Muscle layer of colon (tissue), 2 donors: ENCODE results near the gene DACT2.

ENCODE experiments used
- H3K27ac ChIP-seq: one replicate; pipeline ENCODE4 v1.7.0; 2013; ENCODE audit warnings: low read depth, mild to moderate bottlenecking, low read length, moderate library complexity
- H3K27me3 ChIP-seq, 2 donors: one replicate each; pipeline ENCODE4 v1.7.0; 2013; ENCODE audit warnings: low read length in 2 of 2, mild to moderate bottlenecking in 2 of 2; ENCODE audit not compliant: insufficient read depth in 2 of 2, control insufficient read depth in 1 of 2
- H3K36me3 ChIP-seq: one replicate; pipeline ENCODE4 v1.7.0; 2013; ENCODE audit warnings: mild to moderate bottlenecking, low read length; ENCODE audit not compliant: insufficient read depth
- H3K4me1 ChIP-seq: one replicate; pipeline ENCODE4 v1.7.0; 2013; ENCODE audit warnings: mild to moderate bottlenecking, low read length; ENCODE audit not compliant: insufficient read depth
- H3K4me3 ChIP-seq, 2 donors: one replicate each; pipeline ENCODE4 v1.7.0; 2013; ENCODE audit warnings: low read length in 2 of 2, low read depth in 1 of 2, mild to moderate bottlenecking in 1 of 2, moderate library complexity in 1 of 2
- H3K9ac ChIP-seq: one replicate; pipeline ENCODE4 v1.7.0; 2013; ENCODE audit warnings: low read length
- H3K9me3 ChIP-seq: one replicate; pipeline ENCODE4 v1.7.0; 2013; ENCODE audit warnings: mild to moderate bottlenecking, low read length
- donor health status: abdominal sarcoma.
- donor health status: Adenocarcinoma of cecum.

DACT2 gene

DNA sequence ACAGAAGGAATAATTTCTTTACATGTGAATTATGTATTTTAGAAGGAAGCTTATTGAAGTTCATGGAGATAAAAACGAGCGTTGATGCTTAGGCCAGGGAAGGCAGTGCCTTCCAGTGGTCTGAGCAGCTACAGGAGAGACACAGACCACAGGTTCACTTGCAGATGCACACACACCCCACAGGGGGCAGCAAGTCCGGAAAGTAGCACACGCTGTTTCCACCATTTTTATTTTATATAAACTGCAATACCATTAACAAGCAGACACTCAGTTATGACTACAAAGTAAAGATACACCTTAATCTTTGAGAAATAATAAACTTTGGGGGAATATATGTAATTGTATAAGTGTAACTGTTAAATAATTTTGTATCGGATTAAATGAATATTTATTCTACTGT is 13.5 kb upstream of the DACT2 start:
- H3K27ac ChIP-seq = no peak overlapping the region
- no peak overlapping the region for H3K4me3 ChIP-seq

DNA sequence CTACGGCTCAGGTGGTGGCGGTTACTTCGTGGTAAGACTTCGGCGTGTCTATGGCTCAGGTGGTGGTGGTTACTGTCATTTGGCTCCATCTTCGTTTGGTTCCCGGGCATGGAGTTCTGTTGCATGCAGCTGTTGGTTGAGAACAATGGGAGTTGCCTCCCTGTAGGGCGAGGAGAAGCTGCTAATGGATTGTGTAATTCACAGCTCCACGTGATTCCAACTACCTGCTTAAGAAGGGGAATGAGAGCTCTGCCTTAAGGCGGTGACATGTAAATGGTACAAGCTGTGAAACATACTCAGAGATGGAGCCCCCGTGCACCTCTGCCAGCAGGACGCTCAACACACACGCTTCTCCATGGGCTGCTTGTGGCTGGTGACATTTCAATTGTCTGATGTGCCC is 12.4 kb upstream of the DACT2 start:
- H3K27ac ChIP-seq = no peak overlapping the region
- H3K4me3 ChIP-seq = no peak overlapping the region
- H3K9me3 ChIP-seq = no peaks in the 10 kb centered on the region
- H3K4me1 ChIP-seq = no peaks in the 10 kb centered on the region
- H3K27me3 ChIP-seq = no peaks in the 10 kb centered on the region
- H3K9ac ChIP-seq = no peak overlapping the region
- H3K36me3 ChIP-seq = no peaks in the 10 kb centered on the region

More for the DNA sequence above, 13.5 kb upstream of the DACT2 start:
- H3K9ac ChIP-seq = no peak overlapping the region
- H3K36me3 ChIP-seq = no peaks in the 10 kb centered on the region
- H3K27me3 ChIP-seq = no peaks in the 10 kb centered on the region
- H3K4me1 ChIP-seq = no peaks in the 10 kb centered on the region
- no peaks in the 10 kb centered on the region for H3K9me3 ChIP-seq

DNA sequence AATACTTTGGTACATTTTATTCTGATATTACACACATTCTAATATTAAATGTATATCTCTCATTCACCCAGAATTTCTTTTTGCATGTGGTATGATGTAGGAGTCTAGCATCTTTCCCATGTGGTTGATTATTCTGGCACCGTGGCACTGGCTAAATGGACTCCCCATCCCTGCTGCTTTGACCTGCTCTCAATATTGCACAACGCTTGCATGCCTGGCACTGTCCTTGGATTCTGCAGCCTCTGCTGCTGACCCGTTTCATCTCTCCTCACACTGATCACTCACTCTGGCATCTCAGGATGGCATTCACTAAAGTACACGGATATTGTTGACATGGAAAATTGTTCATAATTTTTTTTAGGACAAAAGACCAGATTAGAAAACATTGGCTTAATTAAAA is 11.5 kb upstream of the DACT2 start:
- Histone ChIP-seq H3K27ac (no peak overlapping the region), H3K4me3 (no peak overlapping the region), H3K36me3 (no peaks in the 10 kb centered on the region), H3K27me3 (no peaks in the 10 kb centered on the region), H3K9me3 (no peaks in the 10 kb centered on the region), H3K9ac (no peak overlapping the region), H3K4me1 (no peaks in the 10 kb centered on the region)

DNA sequence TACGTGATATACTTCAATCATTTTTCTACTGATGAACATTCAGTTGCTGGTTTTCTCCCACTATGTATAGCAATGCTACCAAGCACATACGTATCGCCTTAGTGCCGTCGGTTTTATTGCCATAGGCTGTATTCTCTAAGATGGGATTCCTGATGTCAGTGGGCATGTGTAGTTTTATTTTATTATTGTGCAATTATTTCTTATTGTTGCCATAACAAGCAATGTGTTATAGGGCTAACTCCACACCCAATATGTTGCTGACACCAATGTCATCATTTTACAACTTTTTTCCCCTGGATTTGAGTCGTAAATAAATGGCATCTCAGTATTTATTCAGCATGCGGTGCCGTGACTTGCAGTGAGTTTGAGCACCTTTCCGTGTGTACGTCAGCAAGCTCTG is 10.8 kb upstream of the DACT2 start:
- Histone ChIP-seq H3K9ac (no peak overlapping the region), H3K27me3 (no peaks in the 10 kb centered on the region), H3K9me3 (no peaks in the 10 kb centered on the region), H3K36me3 (no peaks in the 10 kb centered on the region), H3K27ac (no peak overlapping the region), H3K4me1 (no peaks in the 10 kb centered on the region), H3K4me3 (no peak overlapping the region)

DNA sequence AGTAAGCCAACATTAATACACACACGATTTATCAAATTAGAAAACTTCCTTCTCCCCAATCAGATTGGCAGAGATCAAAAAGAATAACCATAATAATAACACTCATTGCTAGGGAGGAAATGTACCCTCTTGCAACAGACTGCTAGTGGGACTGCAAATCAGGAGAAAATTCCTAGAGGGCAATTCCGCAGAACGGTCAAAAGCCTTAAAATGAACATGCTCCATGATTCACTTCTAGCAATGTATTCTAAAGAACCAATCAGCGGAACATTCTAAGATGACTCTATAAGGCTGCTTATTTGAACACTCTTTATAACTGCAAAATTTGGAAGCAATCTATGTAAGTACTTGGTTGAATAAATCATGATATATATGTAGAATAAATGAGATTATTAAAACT is 8.5 kb upstream of the DACT2 start:
- no peak overlapping the region for H3K27ac ChIP-seq
- no peaks in the 10 kb centered on the region for H3K4me1 ChIP-seq
- no peak overlapping the region for H3K4me3 ChIP-seq
- H3K27me3 ChIP-seq = no peaks in the 10 kb centered on the region
- no peaks in the 10 kb centered on the region for H3K36me3 ChIP-seq
- no peak overlapping the region for H3K9ac ChIP-seq
- no peaks in the 10 kb centered on the region for H3K9me3 ChIP-seq

DNA sequence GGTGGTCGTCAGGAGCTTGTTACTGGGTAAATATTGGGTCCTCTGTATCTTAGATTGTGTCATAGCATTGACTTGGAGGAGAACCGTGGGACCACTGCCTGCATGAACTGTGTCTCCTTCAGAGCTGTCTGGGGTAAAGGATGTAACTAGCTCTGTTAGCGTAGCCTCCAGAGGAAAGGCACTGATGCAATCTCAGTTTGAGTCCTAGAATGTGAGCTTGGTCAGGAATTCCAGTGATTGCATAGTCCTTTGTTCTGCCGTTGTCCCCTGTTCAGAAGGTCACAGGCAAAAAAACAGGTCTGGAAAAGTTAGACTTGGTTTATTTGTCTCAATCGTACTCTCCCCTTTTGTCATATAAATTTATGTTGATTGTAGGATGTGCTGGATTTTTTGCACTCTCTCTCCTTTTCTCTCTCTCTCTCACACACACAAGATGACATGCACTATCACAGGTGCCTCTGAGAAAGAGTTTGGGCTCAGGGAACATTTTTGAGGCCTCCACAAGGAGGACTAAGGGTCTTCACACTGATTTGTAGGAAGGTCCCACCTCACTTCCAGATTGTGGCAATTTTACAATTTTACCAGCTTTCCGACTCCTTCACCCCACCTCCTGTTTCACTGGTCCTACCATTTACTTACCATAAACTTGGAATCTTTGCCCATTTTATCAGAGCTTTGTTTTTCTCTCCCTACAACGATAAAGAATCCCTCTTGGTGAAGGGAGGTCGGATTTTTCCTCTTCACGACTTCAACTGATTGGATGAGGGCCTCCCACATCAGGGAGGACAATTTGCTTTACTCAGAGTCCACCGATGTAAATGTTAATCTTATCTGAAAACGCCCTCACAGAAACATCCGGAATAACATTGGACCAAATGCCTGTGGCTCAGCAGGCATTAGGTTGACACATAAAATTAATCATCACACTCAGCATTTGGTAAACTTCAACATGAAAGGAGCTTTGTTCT is 7.0 kb upstream of the DACT2 start:
- no peak overlapping the region for H3K27ac ChIP-seq
- H3K9ac ChIP-seq = no peak overlapping the region
- no peaks in the 10 kb centered on the region for H3K9me3 ChIP-seq
- no peak overlapping the region for H3K4me3 ChIP-seq
- H3K36me3 ChIP-seq = no peaks in the 10 kb centered on the region
- no peaks in the 10 kb centered on the region for H3K4me1 ChIP-seq
- no peaks in the 10 kb centered on the region for H3K27me3 ChIP-seq

DNA sequence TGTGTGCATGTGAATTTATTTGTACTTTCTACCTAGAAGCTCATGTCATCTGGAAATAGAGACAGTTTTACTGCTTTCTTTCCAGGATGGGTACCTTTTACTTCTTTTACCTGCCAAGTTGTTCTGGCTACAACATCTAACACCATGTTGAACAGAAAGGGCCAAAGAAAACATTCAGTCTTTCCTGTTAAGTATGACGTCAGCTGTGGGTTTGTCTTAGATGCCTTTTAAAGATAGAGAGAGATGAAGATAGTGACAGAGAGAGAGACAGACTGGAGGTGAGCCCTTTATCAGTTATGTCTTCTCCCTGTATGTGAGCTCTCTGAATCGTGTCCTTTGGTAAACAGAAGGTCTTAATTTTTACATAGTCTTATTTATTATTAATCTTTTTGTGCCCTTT is 3.4 kb upstream of the DACT2 start:
- Histone ChIP-seq H3K9me3 (no peaks in the 10 kb centered on the region), H3K4me1 (no peaks in the 10 kb centered on the region), H3K27ac (no peak overlapping the region), H3K36me3 (no peaks in the 10 kb centered on the region), H3K9ac (no peak overlapping the region), H3K4me3 (no peak overlapping the region), H3K27me3 (peaks cover 7 to 15% of the 10 kb centered on the region in 2 donors)

DNA sequence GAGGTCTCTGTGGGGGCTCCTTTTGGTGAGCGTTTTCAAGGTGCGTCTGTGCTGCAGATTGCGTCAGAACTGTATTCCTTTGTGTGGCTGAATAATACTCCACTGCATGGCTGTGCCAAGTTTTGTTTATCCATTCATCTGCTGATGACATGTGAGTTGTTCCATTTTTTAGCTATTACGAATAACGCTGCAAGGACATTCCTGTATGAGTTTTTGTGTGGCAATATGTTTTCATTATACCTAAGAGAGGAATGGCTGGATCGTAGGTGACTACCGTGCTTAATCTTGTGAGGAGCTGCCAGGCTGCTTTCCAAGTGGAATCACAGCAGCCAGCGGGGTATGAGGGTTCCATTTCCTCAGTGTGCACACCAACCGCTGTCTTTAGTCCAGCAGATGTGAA is 1.1 kb upstream of the DACT2 start:
- H3K9ac ChIP-seq = no peak overlapping the region
- H3K9me3 ChIP-seq = no peaks in the 10 kb centered on the region
- H3K4me3 ChIP-seq = no peak overlapping the region
- peaks cover 7 to 15% of the 10 kb centered on the region in 2 donors for H3K27me3 ChIP-seq
- no peaks in the 10 kb centered on the region for H3K36me3 ChIP-seq
- no peaks in the 10 kb centered on the region for H3K4me1 ChIP-seq
- H3K27ac ChIP-seq = no peak overlapping the region

DNA sequence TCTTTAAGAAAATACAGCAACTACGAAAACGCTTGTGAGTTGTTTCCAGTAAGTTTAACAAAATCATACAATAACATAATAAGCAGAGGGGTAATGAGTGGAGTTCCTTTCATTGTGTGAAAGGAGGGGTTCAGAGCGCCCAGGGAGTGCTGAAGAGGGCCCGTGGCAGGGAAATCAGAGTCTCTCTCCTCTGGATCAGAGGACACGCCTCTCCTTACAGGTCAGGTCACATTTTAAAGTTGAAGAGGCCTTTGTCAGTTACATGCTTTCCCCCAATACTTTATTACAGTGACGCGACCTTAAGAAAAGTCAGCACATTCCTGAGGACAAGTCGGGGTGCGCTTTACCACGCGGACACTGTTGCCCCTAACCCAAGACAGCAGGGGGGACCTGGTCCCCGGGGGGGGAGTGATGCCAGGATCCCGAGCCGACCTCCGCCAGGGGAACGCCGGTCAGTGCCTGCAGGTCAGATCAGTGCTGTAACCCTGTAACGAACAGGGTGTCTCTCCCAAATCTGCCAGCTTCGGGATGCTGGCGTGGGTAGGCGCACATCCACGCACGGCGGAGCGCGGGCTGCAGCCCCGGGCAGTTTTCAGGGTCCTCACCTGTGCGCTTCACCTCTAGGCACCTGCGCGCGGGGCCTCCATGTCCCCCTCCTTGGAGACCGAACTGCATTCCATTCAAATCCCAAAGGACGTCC is 848 bp downstream of the DACT2 start:
- Histone ChIP-seq H3K36me3 (no peaks in the 10 kb centered on the region), H3K27ac (no peak overlapping the region), H3K4me3 (no peak overlapping the region), H3K4me1 (peaks cover 4% of the 10 kb centered on the region), H3K27me3 (peaks cover 7 to 15% of the 10 kb centered on the region in 2 donors), H3K9ac (no peak overlapping the region), H3K9me3 (no peaks in the 10 kb centered on the region)

DNA sequence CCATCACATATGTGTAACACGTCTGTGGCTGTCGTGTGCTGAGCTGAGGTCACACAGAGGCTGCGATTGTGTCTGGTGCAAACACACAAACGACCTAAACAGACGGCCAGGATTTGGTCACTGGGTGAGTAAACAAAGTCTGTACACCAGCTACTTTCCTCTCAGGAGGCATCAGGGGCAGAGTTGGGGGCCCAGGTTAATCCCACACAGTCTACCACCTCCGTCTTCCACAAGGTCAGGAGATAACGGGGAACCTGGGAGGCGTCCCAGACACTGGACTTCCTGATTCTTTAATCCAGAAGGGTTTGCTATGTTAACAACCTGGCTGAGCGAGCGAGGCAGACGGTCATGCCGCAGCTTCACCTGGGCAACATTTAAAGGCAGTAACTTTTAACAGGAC is 1.5 kb downstream of the DACT2 start:
- H3K9me3 ChIP-seq = no peaks in the 10 kb centered on the region
- peaks cover 7 to 15% of the 10 kb centered on the region in 2 donors for H3K27me3 ChIP-seq
- H3K4me3 ChIP-seq = no peak overlapping the region
- no peak overlapping the region for H3K9ac ChIP-seq
- H3K27ac ChIP-seq = no peak overlapping the region
- no peaks in the 10 kb centered on the region for H3K36me3 ChIP-seq
- H3K4me1 ChIP-seq = peaks cover 4% of the 10 kb centered on the region

DNA sequence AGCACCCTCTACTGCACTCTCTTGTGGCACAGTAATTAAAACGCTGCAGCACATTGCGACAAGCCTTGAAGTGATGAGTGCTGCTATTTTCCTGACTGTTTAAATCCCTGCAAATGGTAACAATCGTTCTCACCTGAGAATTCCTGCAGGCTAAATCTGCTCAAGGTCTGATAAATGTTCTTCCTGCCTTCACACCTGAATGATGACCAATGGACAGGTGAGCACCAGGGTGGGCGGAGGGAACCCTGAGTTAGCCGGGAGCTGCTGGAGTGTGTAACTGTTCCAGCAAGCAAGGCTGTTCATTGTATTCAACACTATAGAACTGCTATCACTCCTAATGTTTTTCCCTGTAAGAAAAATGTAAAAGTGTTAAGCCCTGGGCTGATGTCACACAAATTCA is 4.0 kb downstream of the DACT2 start:
- Histone ChIP-seq H3K36me3 (no peaks in the 10 kb centered on the region), H3K9me3 (no peaks in the 10 kb centered on the region), H3K4me3 (no peak overlapping the region), H3K4me1 (peaks cover 4% of the 10 kb centered on the region), H3K27me3 (peaks cover 5 to 10% of the 10 kb centered on the region in 2 donors), H3K27ac (no peak overlapping the region), H3K9ac (no peak overlapping the region)
